ENCODE data around the gene TMEM220.
A peak's percentile ranks its signal among the peaks of the same experiment; 100 is the strongest.
"Not testable (repeated sequence)": the region's sequence is repeated elsewhere in the genome, so short reads cannot be mapped to it uniquely, and the experiment has no call there.

TMEM220 gene

DNA sequence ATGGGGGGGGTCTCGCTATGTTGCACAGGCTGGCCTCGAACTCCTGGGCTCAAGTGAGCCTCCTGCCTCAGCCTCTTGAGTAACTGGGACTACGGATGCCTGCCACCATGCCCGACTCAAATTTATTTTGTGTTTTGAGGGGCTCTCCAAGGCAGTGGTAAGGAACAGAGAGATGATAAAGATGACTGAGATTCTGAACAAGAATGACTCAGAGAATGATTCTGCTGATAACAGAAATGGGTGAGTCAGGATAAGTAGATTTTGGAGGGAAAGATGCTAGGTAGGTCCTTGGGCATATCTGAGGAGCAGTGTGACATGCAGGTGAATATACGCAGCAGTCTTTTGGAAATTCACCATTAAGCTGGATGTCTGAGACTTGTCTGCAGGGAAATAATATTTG is 2.6 kb downstream of the TMEM220 start:
- DNase-seq = peak; percentile 21

DNA sequence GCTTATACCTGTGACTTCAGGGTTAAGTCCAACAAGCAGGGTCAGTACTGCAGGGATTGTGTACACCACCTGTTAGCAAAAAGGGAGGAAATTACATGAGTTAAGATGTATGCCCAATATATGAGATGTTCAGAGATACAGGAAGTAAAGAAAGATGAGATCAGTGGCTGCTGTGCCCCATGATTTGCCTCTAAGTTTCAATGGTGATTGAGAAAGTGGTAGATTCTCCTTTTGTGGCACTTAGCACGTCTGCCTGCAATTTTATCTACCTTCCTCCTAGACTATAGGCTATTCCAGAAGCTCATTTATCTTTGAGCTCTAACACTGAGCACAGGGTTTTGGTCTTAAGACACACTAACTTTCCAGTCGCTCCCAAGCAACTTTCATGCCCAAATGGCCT is 3.6 kb downstream of the TMEM220 start:
- no peak for DNase-seq

DNA sequence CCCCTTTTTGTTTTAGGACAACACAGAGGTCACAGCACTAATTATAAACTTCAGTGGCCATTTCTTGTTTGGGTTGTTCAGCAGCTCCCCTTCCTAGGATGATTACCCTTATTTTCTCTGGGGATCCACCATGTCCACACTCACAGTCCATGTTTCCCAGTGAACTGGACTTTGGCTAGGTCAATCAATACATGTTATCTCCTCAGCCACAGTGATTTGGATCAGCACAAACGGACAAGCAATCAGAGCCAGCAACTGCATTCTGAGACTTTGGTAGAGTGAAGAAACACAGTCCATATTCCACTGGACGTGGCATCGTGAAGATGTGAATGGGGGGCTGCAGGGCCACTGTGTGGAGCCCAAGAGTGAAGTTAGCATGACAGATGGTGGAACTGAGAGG is 4.6 kb downstream of the TMEM220 start:
- DNase-seq = no peak

DNA sequence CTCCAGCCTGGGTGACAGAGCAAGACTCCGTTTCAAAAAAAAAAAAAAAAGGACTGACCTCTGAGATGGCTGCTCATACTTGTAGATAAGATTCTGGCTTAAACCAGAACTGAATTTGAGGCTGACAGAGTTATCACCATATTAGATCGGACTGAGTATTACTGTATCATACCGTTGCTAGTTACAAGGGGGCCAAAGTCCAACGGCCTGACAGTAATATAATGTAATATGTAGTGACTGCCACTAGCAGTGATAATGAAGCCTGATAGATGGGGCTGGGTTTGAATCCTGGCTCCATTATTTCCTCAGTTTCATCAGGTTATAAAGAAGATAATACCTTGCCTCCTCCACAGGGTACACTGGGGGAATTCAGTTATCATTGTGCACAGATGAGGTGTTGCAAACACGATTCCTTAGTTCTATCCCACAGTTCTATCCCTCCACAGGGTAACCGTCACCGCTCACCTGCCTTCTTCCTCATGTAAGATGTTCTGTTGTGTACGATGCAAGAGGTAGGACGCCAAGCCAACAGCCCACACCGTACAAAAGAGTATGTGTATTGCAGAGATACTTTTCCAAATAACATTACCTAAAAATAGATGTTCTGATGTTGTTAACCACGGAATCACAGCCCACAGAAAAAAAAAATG is 5.2 kb downstream of the TMEM220 start:
- DNase-seq = no peak

DNA sequence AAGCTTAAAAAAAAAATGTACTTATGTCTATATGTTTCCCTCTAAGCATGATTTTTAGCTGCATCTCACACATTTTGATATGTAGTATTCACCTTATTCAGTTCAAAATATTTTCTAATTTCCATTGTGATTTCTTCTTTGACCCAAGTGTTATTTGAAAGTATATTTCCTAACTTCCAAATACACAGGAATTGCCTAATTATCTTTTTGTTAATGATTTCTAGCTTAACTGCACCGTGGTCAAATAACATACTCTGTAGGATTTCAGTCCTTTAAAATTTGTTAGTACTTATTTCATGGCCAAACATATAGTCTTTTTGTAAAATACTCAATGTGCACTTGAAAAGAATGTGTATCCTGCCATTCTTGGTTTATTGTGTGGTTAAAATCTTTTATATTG is 11.3 kb downstream of the TMEM220 start:
- no peak for DNase-seq

DNA sequence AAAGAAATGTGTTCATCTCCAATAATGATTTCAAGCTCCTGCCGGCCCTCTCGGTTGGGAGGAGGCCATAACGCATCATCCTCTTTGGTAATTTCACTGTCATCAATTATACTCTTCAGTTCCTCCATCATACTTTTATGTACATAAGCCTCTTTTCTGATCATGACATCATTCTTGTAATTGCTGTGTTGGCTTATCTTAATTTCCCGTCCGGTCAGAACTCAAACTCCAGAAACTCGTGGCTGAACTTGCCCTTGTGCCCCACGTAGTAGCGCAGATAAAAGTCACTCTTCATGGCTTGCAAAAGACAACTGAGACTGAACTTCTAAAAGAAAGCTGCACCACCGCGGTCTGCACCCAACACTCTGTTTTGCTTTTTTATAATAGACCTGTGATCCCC is 13.6 kb downstream of the TMEM220 start:
- no peak for DNase-seq

DNA sequence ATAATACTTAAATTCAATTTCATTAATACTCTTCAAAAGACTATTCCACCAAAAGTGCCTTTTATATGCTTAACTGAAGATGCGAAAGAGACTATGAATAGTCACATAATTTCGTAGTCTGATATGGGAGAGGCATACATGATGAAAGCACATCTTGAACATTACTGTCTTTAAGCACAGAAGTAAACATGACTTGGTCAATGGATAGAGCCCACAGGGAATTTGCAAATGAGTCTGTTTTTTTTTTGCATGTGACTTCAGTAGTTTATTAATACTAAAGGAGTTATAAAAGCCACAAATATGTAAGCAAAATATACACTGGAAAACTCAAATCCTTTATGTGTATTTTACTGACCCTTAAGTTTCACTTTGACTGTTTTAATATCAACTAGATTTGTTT is 16.5 kb downstream of the TMEM220 start:
- DNase-seq = no peak

DNA sequence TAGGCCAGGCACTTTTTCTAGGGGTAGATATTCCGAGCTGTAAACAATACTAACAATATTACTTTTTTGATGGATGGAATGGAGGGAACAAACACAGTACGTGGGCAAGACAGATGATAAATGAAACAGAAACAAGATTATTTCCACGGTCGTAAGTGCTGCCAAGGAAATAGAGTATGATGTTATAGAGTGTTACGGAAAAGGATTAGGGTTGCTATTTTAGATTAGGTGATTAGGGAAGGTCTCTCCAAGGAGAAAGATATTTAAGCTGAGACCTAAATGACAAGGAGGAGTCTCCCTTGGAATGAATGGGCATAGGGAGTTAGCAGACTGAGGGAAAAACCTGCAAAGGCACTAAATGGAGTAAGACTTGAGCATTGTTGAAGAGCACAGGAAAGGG is 24.1 kb downstream of the TMEM220 start:
- DNase-seq = no peak

DNA sequence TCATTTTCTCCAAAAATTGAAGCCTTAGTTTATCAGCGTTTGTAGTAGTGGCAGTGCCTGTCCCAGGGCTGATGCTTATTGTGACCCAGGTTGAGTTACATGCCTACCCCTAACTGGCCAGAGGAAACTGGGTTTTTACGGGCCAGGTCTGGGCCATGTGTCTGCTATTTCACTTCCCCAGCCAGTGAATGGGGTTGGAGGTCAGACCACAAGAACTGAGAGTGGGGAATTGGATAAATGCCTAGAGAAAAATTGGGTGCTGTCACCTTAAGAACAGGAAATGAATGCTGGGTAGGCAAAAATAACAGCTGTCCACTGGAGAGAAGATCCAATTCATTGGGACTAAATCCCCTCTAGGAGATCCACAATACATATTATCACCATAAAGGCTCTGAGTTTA is 27.2 kb downstream of the TMEM220 start:
- DNase-seq = no peak

DNA sequence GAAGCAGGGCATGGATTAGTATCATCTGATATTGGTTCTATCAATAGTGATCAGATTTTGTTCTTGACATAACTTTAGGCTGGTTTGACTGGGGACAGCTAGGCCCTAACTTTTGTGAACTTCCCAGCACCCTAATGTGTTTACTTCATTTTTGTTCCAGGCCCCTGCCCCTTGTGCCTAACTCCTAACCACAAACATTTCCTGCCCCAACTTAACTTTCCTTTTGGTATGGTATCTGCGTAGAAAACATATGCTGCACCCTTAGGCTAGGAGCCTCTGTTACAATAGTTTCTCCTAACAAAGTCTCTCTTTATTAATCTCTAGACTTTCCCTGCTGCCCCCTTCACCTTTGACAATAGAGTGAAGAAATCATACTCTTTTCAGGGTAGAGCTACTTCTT is 30.0 kb downstream of the TMEM220 start:
- DNase-seq = no peak

DNA sequence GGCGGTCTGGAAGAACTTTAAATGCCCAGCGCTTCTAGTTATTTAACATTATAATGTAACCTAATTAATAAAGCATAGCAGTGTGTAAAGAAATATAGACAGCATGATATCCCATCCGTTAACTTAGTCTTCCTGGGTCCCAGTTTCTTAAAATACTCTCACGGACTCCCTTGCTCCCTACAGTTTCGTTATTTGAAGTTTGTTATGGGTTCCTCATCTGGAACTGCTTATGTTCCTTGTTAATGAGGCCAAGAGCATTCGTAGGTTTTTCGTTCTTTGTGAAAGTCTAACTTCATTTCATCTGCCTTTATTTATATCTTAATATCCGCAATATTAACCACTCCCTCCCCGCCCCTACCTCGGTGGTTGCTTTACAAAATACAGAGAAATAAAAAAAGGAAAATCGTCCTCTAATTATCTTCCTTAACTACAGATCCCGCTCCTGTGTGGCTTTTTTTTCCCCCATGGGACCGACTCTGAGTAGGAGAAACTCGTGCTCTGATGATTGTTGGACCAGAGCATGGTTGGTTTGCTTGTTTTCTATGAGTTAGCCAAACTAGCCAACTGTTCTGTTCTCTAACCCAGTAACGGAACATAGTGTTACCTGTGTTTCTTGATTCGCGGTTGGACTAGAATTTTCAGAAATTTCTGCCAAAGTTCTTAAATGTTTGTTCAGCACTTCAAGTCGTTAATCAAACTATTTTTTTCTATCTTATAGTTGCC is 31.6 kb downstream of the TMEM220 start:
- DNase-seq = no peak

DNA sequence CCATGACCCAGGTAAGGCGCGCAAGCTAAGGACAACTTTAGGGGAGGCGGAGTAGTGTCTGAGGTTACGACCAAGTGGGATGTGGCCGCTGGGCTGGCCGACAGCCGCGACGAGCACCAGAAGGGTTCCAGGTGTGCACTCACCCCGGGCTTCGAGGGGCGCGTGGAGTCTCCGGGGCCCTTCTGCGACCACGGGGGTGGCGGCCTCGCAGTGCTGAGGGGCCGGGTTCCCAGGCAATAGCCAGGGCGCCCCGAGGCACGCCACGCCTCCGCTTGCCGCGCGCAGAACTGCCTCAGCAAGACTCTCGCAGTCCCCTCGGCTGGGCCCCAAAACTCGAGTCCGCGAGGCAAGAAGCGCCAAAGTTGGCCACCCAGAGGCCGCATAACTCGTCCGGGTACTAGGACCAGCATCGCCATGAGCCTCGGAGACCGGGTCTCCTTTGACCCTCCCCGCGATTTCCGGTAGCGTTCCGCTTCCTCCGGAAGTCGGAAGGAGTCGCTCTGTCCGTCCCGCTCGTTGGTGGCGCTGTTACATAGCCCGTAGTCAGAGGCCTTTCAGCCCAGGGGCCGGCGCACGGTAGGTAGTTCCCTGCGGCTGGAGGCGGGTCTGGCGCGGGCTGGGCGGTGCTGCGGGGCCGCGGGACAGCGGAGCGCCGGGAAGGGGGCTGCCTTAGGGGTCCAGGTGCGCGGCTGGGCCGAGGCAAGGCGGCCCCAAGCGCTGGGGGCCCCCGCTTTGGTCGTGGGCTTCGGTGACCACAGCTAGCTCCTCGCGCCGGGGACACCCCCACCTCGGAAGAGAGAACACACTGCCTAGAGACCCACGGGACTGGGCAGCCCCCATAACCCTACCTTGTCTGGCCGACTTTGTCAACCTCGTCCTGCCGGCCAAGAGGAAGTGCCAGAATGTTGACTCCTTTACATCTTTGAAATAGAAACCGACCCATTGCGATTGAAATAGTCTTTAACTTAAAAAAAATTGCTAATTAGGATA is 32.4 kb downstream of the TMEM220 start, which contains the start of the genes ADPRM and SCO1:
Gene ADPRM (plus strand): TSS at position 503 of the 990 bp plus-strand sequence. CDS start 7,333 bp downstream, outside the sequence.
Gene SCO1 (minus strand): TSS at position 442 of the 990 bp plus-strand sequence. CDS start 26 bp downstream, at position 416.
- peak; percentile 93 for DNase-seq

DNA sequence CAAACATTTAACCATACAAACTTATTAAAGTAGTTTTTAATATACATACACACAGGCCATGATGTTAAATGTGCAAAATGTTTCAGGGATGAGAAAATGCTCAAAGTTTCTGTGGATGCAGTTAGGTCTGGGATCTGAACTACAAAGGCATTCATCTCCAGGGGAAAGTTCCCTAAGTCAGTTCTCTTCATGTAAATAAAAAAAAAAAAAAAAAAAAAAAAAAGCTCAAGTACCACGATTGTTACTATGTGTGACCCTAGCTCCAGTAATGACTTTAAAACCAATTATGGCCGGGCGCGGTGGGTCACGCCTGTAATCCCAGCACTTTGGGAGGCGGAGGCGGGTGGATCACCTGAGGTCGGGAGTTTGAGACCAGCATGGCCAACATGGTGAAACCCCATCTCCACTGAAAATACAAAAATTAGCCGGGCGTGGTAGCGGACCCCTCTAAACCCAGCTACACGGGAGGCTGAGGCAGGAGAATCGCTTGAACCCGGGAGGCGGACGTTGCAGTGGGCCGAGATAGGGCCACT is 33.9 kb downstream of the TMEM220 start:
- DNase-seq = not testable (repeated sequence)

DNA sequence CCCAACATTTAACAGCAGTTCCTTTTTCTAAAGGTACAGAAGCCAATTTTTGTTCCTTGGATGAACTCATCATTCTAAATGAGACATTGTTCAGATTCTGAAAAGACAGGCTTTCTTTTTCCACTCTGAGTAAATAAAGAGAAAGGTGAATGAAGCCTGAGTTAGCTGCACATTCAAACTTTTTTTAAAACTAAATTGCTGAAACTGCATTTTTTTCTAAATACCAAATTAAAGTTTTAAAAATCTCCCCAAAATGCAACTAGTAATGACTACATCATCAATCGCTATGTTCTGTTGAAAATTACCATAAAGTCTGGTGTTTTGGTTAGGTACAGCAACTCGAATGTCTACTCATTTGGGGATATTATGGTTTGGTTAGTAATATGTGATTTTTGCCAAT is 42.3 kb downstream of the TMEM220 start:
- DNase-seq = no peak

DNA sequence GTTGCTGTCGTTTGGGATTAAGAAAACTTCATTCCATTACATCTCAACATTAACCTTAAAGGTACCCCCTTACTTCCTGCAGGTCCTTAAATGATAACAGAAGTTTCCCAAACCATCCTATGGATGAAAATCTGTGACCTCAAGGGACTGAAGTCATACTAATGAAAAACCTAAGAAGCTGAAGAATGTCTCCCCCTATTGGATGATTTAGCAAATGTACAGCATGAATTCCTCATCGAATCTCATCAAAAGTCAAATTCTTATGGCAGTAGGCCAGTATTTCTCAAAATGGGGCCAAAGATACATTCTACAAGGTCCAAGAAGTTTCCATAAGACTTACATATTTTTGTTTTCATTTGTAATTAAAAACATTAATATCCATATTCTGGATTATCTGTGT is 46.0 kb downstream of the TMEM220 start:
- DNase-seq = no peak

DNA sequence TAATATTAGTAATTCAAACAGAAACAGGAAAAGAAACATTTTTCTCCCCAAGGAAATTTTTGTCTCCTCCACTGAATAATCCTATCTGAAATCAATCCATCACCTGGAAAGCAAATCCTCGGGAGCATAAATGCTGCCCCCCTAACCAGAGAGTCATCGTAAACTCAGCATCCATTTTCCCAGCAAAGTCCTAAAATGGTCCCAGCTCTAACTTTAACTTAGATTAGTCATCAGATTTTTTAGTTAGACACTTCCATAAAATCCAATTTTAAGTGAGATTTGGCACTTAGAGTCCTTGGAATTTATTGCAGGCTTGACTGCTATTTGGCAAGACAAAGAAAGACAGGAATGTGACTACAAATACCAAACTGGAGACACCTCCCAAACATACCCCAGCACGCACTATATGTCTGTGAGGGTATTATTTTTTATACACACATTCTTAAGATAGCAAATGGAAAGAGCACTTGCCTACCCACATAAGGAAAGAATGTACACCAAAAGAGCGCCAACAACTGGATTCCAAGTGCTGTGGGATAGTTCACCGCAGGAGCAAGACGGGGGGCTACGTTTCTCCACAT is 47.9 kb downstream of the TMEM220 start:
- DNase-seq = no peak

DNA sequence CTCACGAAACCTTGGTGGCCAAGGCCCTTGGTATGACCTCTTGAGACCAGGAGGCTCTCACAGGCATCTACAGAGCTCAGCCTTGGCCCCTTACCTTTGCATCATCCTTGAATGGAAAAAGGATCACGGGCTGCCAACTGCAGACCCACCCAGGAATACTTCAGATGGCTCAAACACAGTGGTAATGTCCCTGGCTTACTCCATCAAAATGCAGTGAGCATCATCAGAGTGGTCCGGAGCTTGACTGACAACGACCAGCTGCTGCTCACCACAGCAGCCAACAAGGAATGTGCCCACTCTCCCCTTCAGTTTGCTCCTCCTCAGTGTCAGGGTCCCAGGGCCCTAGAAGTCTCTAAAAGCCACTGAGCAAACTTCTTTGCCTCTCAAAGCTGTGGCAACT is 55.1 kb downstream of the TMEM220 start:
- DNase-seq = no peak

DNA sequence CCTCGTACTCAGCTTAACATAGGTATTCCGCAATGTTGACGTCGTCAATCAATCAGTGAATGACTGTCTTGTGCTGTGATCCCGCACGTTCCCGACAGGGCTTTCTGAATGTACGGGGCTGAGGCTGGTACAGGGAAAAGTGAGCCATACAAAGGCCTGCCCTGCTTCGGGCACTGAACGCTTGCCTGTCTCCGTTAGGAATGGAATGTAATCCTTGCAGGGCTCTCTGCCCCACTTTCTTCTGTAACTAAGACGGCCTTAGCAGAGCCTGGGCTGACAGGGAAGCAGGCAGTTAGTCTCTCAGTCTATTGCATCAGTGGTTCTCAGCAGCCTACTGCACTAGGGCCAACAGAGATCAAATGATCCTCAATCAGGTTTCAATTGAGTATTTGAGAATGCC is 56.5 kb downstream of the TMEM220 start:
- no peak for DNase-seq

DNA sequence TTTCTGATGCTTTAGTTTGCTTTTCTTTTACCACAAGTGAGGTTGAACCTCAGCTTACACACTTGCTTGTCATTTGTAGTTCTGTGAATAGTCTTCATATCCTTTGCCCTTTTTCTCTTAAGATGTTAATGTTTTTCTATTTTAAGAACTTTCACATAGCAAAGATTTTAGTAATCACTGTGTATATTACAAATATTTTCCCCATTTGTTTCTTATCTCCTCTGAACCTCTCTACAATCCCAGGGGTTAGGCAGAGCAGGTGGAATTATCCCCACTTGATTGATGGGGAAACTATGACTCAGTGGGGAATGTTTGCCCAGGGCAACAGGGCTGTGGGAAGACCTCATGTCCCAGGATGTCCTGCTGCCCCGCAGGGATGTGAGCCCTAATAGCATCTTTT is 61.0 kb downstream of the TMEM220 start:
- DNase-seq = no peak

DNA sequence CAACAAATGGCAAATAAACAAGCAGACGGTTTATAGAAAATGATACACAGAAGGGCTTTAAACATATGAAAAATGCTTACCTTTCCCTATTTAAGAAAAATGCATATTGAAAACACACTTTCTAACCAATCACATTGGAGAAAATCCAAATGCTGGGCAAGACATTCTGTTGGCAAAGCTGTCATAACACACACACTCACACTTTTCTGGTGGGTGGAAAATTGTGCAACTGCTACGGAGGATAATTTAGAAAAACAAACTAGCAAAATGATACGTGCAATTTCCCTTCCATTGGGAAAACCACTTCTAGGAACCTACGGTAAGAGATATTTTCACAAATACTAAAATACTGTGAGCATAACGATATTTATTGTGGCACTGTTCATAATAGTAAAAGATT is 62.9 kb downstream of the TMEM220 start:
- DNase-seq = no peak

DNA sequence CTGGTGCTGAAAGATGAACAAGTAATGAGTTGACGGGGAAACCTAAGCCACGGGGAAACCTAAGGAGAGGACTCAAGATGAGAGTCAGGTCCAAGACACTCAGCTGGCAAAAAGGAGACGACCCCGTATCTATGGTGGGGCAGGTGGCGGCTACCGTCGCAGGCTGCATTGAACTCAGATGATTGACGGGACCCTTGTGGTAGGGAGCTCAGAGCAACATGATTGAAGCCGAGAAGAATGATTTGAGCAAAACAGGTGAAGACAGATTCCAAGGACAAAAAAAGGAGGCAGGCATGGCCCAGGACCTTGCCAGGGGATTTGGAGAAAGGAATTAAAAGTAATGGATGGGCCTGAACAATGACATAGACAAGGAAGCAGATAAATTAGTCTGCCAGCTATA is 65.3 kb downstream of the TMEM220 start:
- no peak for DNase-seq
